DMS153 treated with DMSO at 0.1 percent for 48 hours (cell line): ENCODE measurements around the gene HS3ST1.
"Not testable (repeated sequence)": the region's sequence is repeated elsewhere in the genome, so short reads cannot be mapped to it uniquely, and the experiment has no call there.

Experiments used
- DNase-seq: peaks from one replicate; lab custom pipeline; 2025; ENCODE audit not compliant: unreplicated experiment; lab: John Stamatoyannopoulos, UW

Gene HS3ST1

DNA sequence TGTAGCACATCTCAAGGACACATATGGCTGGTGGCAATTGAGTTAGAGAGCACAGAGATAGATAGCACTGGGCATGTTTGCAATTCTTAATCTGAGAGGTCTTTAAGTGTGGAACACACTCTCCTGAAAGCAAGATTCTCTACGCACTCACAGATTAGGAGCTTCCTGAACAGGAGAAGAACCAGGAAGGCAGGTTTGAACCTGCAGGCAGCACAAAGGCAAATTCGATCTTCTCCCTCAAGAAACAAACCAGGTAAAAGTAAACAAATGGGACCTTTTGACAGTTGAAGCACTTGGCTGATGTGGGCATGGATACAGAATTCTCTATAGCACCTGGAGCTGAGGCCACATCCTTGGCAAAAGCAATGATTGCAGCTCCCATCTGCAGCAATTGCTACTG is 24.3 kb downstream of the HS3ST1 start:
- no peak for DNase-seq

DNA sequence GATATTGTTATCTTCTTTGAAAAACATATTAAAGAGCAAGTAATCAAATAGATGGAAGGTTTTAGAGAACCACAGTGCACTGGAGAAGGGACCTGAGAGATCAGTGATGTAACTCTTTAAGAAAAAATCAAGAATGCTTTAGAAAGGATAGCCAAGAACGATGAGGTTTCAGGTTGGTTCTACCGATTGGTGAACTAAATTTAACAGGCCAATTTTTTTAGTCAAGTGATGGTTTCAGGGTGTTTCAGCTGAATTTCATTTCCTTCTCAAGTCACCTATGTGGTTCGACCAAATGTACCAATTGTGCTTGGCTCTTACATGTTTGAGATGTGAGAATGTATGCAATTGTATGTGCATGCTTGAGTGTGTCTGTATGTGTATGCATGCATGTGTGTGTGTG is 26.5 kb downstream of the HS3ST1 start:
- no peak for DNase-seq

- DNase-seq = no peak
Measured at GRCh38 chr4:11399461-11399971, 29.2 kb downstream of the HS3ST1 start.

DNA sequence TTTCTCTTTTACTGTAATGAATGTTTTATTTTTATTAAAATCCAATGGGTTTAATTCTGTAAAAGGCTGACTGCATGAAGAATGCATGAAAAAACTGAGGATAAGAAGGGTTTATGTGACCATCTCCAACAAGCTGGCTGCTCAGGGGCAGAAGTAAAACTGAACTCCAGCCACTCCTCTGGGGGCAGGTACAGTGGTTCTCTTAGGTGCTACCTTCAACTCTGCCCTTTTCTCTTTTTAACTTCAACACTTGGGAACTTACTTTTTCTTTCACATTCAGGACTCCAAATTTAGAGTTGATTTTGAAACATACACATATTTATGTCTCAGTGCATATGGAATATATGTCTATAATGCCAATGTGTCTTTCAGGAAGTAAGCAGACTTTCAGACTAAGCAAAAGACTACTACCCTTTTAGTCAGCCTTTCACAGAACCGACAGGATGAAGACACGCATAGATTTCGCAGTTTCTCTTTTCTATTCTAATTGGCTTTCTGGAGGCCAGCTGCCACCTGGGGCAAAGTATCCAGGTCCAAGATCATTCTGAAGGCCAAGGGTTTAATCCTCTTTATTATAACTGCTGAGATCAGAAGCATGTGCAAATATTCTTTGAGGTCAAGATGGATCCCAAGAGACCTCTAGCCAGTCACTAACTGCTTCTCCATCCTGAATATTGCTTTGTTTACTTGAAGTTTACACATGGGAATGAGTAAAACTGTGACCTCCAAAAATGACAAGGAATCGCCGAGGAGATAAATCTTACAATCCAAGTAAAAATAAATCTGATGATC is 30.7 kb downstream of the HS3ST1 start:
- DNase-seq = no peak

- DNase-seq = no peak
Measured at GRCh38 chr4:11397146-11397545, 31.5 kb downstream of the HS3ST1 start.

GRCh38 chr4:11393551-11393950 is 35.1 kb downstream of the HS3ST1 start:
- no peak for DNase-seq

DNA sequence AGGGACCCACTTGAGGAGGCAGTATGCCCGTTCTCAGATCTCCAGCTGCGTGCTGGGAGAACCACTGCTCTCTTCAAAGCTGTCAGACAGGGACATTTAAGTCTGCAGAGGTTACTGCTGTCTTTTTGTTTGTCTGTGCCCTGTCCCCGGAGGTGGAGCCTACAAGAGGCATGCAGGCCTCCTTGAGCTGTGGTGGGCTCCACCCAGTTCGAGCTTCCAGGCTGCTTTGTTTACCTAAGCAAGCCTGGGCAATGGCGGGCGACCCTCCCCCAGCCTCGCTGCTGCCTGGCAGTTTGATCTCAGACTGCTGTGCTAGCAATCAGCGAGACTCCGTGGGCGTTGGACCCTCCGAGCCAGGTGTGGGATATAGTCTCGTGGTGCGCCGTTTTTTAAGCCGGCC is 44.6 kb downstream of the HS3ST1 start:
- DNase-seq = not testable (repeated sequence)

GRCh38 chr4:11376571-11376970 is 52.1 kb downstream of the HS3ST1 start:
- DNase-seq = no peak

DNA sequence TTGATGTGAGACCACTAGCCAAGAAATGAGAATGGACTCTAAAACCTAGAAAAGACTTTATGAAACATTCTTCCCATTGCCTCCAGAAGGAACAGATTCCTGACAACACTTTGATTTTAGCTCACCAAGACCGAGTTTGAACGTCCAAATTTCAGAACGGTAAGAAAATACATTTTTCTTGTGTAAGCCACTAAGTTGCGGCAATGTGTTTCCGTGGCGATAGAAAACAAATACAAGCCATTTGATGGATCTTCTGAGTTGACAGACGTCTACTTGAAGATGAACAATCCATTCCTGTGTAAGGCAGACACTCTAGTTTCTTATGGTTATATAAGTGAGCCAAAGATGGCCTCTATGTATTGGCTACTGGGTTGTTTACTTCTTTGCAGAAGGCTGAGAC is 52.5 kb downstream of the HS3ST1 start:
- no peak for DNase-seq

GRCh38 chr4:11368701-11369115 is 60.0 kb downstream of the HS3ST1 start:
- no peak for DNase-seq

GRCh38 chr4:11367371-11367770 is 61.3 kb downstream of the HS3ST1 start:
- DNase-seq = peak; percentile 4

- DNase-seq = no peak
Measured at GRCh38 chr4:11366859-11367258, 61.8 kb downstream of the HS3ST1 start.

GRCh38 chr4:11365039-11365438 is 63.7 kb downstream of the HS3ST1 start:
- DNase-seq = no peak

DNA sequence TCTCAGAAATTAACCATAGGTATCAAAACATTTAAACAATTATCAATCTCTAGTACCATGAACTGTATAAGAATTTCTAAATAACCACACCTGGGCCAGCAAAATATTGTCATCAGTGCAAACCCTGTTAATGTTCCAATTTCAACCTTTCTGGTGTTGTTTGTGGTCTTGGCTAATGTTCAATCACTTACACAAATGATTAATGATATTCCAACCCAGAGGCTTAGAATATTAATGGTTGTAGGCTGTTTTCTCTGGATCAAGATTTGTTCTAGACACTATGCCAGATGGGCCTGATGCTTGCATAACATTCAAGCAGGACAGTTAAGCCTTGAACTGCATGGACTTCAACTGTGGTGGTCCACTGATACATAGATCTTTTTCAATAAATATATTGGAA is 69.1 kb downstream of the HS3ST1 start:
- no peak for DNase-seq

DNA sequence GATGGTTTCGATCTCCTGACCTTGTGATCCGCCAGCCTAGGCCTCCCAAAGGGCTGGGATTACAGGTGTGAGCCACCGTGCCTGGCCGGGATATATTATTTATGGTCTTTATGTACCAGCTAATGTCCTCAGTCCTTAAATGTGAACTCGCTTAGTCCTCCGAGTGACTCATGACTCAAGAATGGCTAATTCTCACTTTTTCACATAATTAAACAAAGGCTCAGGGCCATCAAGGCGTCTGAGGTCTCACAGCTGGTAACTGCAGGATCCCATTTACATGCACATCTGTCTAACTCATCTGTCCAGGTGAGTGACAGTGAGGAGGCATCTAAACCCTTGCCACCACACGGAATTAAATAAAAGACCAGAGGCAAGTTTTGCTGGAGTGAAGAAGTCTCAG is 73.5 kb downstream of the HS3ST1 start:
- no peak for DNase-seq

GRCh38 chr4:11354531-11354930 is 74.2 kb downstream of the HS3ST1 start:
- DNase-seq = no peak

DNA sequence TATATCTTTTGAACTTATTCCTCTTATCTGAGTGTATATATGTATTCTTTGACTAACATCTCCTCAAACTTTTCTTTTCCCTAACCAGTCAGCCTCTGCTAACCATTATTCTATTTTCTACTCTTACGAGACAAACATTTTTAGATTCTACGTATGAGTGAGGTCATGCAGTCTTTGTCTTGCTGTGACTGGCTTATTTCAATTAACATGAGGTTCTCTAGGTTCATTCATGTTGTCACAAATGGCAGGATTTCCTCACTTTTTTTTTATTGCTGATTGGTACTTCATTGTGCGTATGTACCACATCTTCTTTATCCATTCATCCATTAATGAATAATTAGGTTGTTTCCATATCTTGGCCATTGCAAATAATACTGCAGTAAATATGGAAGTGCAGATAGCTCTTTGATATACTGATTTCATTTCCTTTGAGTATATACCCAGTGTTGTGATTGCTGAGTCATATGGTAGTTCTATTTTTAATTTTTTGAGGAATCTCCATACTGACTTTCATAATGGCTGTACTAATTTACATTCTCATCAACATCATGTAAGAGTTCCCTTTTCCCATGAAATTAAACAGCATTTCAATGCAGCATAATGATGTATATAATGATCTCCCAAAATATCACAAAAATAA is 80.1 kb downstream of the HS3ST1 start:
- DNase-seq = no peak

DNA sequence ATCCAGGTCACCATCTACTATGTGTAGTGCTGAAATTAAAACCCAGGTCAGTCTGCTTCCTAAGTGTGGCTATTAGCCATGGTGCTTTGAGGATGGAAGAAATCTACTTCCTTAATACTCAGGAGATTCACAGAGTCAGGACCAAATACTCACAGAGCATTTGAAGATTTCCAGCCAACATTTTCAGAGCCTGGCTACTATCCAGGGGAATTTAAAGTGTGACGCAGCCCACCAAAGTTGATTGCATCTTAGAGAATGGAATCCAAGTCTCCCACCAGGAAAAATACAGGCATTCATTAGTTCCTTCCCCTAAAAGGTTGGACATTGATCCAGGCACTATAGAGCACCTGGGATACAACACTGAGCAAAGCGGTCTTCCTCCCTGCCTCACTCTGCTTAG is 83.8 kb downstream of the HS3ST1 start:
- DNase-seq = no peak

GRCh38 chr4:11343536-11343935 is 85.2 kb downstream of the HS3ST1 start:
- DNase-seq = no peak
